DMS 273 (cell line): ENCODE measurements around the gene TPCN2.

Experiments
- DNase-seq: peaks from one replicate; lab custom pipeline; 2025; ENCODE audit not compliant: unreplicated experiment; lab: John Stamatoyannopoulos, UW

The TPCN2 gene

GRCh38 chr11:69037074-69037473, 11.7 kb upstream of the TPCN2 start:
- no peak for DNase-seq

- no peak for DNase-seq
These were observed 11.2 kb upstream of the TPCN2 start for GRCh38 chr11:69037544-69037943.

GRCh38 chr11:69039501-69039900, 9.2 kb upstream of the TPCN2 start:
- DNase-seq, result no peak

- DNase-seq, result no peak
These were observed 8.7 kb upstream of the TPCN2 start for GRCh38 chr11:69040051-69040450.

GRCh38 chr11:69040581-69041260, 8.0 kb upstream of the TPCN2 start:
- no peak for DNase-seq

GRCh38 chr11:69041516-69041915, 7.2 kb upstream of the TPCN2 start:
- DNase-seq, result no peak

GRCh38 chr11:69044111-69045013, 4.4 kb upstream of the TPCN2 start:
- peak; percentile 88 for DNase-seq

GRCh38 chr11:69048031-69048693, 570 bp upstream of the TPCN2 start:
- DNase-seq, result no peak

GRCh38 chr11:69049490-69049867, 747 bp downstream of the TPCN2 start:
- DNase-seq, result peak; percentile 41

- DNase-seq, result no peak
These were observed 2.1 kb downstream of the TPCN2 start for GRCh38 chr11:69050592-69051380.

GRCh38 chr11:69051381-69052342, 2.9 kb downstream of the TPCN2 start:
- no peak for DNase-seq

- DNase-seq, result no peak
These were observed 3.8 kb downstream of the TPCN2 start for GRCh38 chr11:69052343-69053168.

GRCh38 chr11:69053169-69053477, 4.4 kb downstream of the TPCN2 start:
- DNase-seq, result no peak

- DNase-seq, result no peak
These were observed 5.0 kb downstream of the TPCN2 start for GRCh38 chr11:69053546-69054396.

GRCh38 chr11:69054397-69055211, 5.9 kb downstream of the TPCN2 start:
- DNase-seq, result no peak

- no peak for DNase-seq
These were observed 6.5 kb downstream of the TPCN2 start for GRCh38 chr11:69055212-69055586.
